Measurements from ENCODE around the gene CASQ1.
A peak's percentile ranks its signal among the peaks of the same experiment; 100 is the strongest.

DNA sequence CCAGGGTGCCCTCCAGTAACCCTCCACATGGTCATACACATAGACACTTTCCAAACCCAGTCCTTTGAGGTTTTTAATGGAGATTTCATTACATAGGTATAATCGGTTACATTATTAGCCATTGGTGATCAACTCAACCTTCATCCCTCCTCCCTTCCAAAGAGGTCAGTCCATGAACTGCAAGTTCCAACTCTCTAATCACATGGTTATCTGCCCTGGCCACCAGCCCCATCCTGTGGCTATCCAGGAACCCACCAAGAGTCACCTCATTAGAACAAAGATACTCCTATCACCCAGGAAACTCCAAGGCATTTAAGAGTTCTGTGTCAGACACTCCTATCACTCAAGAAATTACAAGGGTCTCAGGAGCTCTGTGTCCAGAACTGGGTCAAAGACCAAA is 26.8 kb upstream of the CASQ1 start:
- TF ChIP-seq, protein P1, sequence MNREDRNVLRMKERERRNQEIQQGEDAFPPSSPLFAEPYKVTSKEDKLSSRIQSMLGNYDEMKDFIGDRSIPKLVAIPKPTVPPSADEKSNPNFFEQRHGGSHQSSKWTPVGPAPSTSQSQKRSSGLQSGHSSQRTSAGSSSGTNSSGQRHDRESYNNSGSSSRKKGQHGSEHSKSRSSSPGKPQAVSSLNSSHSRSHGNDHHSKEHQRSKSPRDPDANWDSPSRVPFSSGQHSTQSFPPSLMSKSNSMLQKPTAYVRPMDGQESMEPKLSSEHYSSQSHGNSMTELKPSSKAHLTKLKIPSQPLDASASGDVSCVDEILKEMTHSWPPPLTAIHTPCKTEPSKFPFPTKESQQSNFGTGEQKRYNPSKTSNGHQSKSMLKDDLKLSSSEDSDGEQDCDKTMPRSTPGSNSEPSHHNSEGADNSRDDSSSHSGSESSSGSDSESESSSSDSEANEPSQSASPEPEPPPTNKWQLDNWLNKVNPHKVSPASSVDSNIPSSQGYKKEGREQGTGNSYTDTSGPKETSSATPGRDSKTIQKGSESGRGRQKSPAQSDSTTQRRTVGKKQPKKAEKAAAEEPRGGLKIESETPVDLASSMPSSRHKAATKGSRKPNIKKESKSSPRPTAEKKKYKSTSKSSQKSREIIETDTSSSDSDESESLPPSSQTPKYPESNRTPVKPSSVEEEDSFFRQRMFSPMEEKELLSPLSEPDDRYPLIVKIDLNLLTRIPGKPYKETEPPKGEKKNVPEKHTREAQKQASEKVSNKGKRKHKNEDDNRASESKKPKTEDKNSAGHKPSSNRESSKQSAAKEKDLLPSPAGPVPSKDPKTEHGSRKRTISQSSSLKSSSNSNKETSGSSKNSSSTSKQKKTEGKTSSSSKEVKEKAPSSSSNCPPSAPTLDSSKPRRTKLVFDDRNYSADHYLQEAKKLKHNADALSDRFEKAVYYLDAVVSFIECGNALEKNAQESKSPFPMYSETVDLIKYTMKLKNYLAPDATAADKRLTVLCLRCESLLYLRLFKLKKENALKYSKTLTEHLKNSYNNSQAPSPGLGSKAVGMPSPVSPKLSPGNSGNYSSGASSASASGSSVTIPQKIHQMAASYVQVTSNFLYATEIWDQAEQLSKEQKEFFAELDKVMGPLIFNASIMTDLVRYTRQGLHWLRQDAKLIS (CRISPR knock-in tag; IDR thresholded peaks at IDR 0.05), result no peak
- TF ChIP-seq GLI4 (CRISPR knock-in tag; IDR thresholded peaks at IDR 0.05; ENCODE audit: borderline replicate concordance), result no peak
- TF ChIP-seq, protein P2, sequence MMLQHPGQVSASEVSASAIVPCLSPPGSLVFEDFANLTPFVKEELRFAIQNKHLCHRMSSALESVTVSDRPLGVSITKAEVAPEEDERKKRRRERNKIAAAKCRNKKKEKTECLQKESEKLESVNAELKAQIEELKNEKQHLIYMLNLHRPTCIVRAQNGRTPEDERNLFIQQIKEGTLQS (CRISPR knock-in tag; IDR thresholded peaks at IDR 0.05), result no peak
- no peak for TF ChIP-seq ZBTB42 (CRISPR knock-in tag; IDR thresholded peaks at IDR 0.05)
- TF ChIP-seq, protein P3, sequence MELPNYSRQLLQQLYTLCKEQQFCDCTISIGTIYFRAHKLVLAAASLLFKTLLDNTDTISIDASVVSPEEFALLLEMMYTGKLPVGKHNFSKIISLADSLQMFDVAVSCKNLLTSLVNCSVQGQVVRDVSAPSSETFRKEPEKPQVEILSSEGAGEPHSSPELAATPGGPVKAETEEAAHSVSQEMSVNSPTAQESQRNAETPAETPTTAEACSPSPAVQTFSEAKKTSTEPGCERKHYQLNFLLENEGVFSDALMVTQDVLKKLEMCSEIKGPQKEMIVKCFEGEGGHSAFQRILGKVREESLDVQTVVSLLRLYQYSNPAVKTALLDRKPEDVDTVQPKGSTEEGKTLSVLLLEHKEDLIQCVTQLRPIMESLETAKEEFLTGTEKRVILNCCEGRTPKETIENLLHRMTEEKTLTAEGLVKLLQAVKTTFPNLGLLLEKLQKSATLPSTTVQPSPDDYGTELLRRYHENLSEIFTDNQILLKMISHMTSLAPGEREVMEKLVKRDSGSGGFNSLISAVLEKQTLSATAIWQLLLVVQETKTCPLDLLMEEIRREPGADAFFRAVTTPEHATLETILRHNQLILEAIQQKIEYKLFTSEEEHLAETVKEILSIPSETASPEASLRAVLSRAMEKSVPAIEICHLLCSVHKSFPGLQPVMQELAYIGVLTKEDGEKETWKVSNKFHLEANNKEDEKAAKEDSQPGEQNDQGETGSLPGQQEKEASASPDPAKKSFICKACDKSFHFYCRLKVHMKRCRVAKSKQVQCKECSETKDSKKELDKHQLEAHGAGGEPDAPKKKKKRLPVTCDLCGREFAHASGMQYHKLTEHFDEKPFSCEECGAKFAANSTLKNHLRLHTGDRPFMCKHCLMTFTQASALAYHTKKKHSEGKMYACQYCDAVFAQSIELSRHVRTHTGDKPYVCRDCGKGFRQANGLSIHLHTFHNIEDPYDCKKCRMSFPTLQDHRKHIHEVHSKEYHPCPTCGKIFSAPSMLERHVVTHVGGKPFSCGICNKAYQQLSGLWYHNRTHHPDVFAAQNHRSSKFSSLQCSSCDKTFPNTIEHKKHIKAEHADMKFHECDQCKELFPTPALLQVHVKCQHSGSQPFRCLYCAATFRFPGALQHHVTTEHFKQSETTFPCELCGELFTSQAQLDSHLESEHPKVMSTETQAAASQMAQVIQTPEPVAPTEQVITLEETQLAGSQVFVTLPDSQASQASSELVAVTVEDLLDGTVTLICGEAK (IDR thresholded peaks at IDR 0.05), result no peak
- TF ChIP-seq, protein P3 (CRISPR knock-in tag; IDR thresholded peaks at IDR 0.05), result no peak
- no peak for TF ChIP-seq KDM4B (CRISPR knock-in tag; IDR thresholded peaks at IDR 0.05)
- no peak for TF ChIP-seq KLF16 (CRISPR knock-in tag; IDR thresholded peaks at IDR 0.05)
- TF ChIP-seq POLR2AphosphoS5 (IDR thresholded peaks at IDR 0.05; ENCODE audit: low read depth, low read length), result no peak
- TF ChIP-seq, protein P4, sequence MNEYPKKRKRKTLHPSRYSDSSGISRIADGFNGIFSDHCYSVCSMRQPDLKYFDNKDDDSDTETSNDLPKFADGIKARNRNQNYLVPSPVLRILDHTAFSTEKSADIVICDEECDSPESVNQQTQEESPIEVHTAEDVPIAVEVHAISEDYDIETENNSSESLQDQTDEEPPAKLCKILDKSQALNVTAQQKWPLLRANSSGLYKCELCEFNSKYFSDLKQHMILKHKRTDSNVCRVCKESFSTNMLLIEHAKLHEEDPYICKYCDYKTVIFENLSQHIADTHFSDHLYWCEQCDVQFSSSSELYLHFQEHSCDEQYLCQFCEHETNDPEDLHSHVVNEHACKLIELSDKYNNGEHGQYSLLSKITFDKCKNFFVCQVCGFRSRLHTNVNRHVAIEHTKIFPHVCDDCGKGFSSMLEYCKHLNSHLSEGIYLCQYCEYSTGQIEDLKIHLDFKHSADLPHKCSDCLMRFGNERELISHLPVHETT (CRISPR knock-in tag; conservative IDR thresholded peaks at IDR 0.05), result no peak
- no peak for TF ChIP-seq NR2F6 (IDR thresholded peaks at IDR 0.05)
- TF ChIP-seq NR2F6 (CRISPR knock-in tag; IDR thresholded peaks at IDR 0.05), result no peak
- peak; percentile 55; the same call in 1 of the 2 replicates for TF ChIP-seq SMC3 (IDR thresholded peaks at IDR 0.05; ENCODE audit: low read length)
- TF ChIP-seq ASH2L (IDR thresholded peaks at IDR 0.05; ENCODE audit: insufficient read length, low read depth, low read length), result no peak
- no peak for TF ChIP-seq BHLHE40 (IDR thresholded peaks at IDR 0.05; ENCODE audit: low read length)
- TF ChIP-seq, protein P5, sequence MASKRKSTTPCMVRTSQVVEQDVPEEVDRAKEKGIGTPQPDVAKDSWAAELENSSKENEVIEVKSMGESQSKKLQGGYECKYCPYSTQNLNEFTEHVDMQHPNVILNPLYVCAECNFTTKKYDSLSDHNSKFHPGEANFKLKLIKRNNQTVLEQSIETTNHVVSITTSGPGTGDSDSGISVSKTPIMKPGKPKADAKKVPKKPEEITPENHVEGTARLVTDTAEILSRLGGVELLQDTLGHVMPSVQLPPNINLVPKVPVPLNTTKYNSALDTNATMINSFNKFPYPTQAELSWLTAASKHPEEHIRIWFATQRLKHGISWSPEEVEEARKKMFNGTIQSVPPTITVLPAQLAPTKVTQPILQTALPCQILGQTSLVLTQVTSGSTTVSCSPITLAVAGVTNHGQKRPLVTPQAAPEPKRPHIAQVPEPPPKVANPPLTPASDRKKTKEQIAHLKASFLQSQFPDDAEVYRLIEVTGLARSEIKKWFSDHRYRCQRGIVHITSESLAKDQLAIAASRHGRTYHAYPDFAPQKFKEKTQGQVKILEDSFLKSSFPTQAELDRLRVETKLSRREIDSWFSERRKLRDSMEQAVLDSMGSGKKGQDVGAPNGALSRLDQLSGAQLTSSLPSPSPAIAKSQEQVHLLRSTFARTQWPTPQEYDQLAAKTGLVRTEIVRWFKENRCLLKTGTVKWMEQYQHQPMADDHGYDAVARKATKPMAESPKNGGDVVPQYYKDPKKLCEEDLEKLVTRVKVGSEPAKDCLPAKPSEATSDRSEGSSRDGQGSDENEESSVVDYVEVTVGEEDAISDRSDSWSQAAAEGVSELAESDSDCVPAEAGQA (IDR thresholded peaks at IDR 0.05; ENCODE audit: low read depth), result no peak
- TF ChIP-seq, protein P5 (CRISPR knock-in tag; IDR thresholded peaks at IDR 0.05; ENCODE audit: borderline replicate concordance), result no peak

Measured in HepG2 (cell line).